Mesangial cell (primary cell): Measurements from ENCODE around the gene LRWD1. TPM values are rescaled to one million over a fixed set of nuclear protein-coding genes. Genes with fewer than 3 reads are reported as not detected.

ENCODE experiments used
- total RNA-seq: library from RNA; depleted of rRNA; stranded (reverse); fragments of >200 nt; gene quantifications from 2 replicates; pipeline ENCODE4 v1.2.3, GENCODE V29; 2015

LRWD1 gene
- 28.1 and 32.8 TPM in 2 replicates for total RNA-seq

DNA sequence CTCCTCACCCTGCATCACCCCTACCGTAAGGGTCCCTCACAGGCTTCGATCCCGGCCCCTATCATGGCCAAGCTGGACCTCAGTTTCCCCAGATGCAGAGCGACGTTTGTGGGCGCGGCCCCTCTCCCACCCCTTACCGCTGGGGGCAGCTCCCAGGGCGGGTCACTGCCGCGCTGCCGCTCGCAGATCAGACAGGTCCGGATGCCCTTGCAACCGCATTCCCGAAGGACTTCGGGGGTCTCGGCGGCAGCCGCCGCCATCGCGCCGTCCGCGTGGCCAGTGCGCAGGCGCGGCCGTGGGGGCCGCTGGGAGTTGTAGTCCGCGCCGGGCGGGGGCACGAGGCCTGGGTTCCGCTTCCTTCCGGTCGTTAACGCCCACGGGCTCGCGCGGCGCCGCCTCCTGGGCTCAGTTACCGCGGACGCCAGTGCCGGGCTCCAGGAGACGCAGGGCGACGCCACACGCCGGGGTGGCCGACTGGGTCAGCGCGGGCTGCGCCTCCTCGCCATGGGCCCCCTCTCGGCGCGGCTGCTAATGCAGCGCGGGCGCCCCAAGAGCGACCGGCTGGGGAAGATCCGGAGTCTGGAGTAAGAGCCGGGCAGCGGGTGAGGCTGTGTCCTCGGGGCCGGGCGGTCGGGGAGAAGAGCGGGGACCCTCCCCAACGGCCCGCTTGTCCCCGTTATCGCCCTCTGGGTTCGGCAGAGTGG is at the start of gene LRWD1, which contains the start of gene ALKBH4:
LRWD1 (plus strand) TSS at position 408 of the 704 bp plus-strand sequence; CDS start at position 505, 97 bp downstream.
ALKBH4 (minus strand) TSS at position 287 of the 704 bp plus-strand sequence; CDS start at position 260, 27 bp downstream.

DNA sequence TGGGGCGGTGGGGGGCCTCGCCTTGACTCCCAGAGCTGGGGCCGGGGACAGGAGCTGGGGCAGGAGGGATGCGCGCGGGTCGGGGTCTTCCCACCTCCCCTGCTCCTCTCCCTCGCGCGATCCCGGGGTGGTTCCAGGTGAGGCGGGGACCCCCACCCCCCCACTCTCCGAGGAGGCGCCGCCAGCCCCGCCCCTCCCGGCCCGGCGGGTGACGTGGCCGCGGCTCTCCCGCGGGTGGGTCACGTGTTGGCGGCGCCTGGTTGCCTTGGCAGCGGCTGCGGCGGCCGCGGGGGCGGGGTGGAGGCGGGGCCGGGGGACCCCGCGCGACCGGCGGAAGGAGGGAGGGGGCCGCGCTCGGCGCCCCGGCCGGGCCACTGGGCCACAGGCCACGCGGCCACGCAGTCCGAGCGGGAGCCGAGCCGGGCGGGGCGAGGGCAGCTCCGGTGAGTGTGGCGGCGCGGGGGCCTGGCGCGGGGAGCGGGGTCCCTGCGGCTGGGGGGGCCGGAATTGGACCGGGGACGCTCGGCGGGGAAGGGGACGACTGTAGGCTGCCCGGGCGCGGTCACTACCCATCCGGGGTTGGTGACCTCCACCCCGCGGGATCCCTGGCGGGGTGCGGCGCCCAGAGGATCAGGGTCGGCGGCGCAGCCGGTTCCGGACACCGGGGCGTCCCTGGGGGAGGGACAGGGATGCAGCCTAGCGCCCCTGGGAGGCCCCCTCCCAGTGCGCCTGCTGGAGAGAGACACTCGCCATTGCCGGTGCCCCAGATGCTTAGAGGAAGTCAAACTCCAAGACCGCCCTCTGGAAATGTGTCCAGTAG is 31.4 kb upstream of the LRWD1 start, which contains the start of gene ORAI2:
ORAI2 (plus strand) TSS at position 357 of the 820 bp plus-strand sequence. CDS start 5,382 bp downstream, outside the sequence.

GRCh38 chr7:102478314-102479208 is 13.8 kb downstream of the LRWD1 start, which contains the start of gene POLR2J:
Gene POLR2J, minus strand, starts transcription at chr7:102478922. Its CDS starts 62 bp downstream, at chr7:102478860.

DNA sequence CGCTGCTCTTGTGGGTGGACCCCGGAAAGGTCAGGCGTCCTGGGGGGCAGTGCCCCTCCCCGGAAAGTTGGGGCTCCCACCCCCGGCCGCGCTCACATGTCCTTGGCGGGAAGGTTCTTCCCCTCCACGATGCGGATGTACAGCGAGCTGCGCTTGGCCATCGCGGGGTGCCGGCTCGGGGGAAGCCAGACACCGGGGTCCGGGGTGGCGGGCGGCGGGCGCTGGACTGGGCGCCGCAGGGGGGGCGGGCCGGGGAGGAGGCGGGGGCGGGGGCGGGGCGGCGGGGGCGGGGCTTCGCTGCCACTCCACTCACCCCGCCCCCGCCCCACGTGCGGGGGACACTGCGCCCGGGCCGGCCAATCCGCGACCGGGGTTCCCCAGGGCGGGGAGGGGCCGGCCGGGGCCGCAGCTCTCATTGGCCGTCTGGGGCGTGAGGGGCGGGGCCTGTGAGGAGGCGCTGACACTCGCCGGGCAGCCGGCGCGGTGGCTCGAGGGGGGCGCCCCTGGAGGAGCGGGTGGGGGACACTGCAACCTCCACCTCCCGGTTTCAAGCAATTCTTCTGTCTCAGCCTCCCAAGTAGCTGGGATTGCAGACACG is 52.9 kb downstream of the LRWD1 start, which contains the start of gene RASA4B:
RASA4B (minus strand) TSS at position 228 of the 598 bp plus-strand sequence; CDS start at position 161, 67 bp downstream.

Other genes with a start within 250 kb of the LRWD1 start
- 3.6 and 4.1 TPM in 2 replicates for gene SH2B2, start 178.1 kb upstream of the LRWD1 start, total RNA-seq
- gene SPDYE6, start 108.5 kb upstream of the LRWD1 start, total RNA-seq: not detected in 2 replicates
- 9.1 and 16.4 TPM in 2 replicates for gene PRKRIP1, start 68.6 kb upstream of the LRWD1 start, total RNA-seq
- 60.6 and 61.8 TPM in 2 replicates for gene ORAI2, start 31.4 kb upstream of the LRWD1 start, total RNA-seq
- gene ALKBH4, start 121 bp upstream of the LRWD1 start, total RNA-seq: 22.2 and 27.6 TPM in 2 replicates
- 50.3 and 62.1 TPM in 2 replicates for gene POLR2J, start 13.9 kb downstream of the LRWD1 start, total RNA-seq
- 0.81 and 26.1 TPM in 2 replicates for gene RASA4B, start 52.8 kb downstream of the LRWD1 start, total RNA-seq
- 0.98 and 10.5 TPM in 2 replicates for gene UPK3BL2, start 78.7 kb downstream of the LRWD1 start, total RNA-seq
- gene SPDYE2, start 86.2 kb downstream of the LRWD1 start, total RNA-seq: not detected in 2 replicates
- 6.8 and 51.0 TPM in 2 replicates for gene POLR2J3, start 107.6 kb downstream of the LRWD1 start, total RNA-seq
- 3.4 and 16.2 TPM in 2 replicates for gene RASA4, start 151.8 kb downstream of the LRWD1 start, total RNA-seq
- gene UPK3BL1, start 177.8 kb downstream of the LRWD1 start, total RNA-seq: 8.6 and 50.1 TPM in 2 replicates
- gene SPDYE2B, start 185.3 kb downstream of the LRWD1 start, total RNA-seq: not detected in 2 replicates
- 0.33 and 2.7 TPM in 2 replicates for gene POLR2J2, start 206.7 kb downstream of the LRWD1 start, total RNA-seq